Hepatocyte (in vitro differentiated cells): ENCODE results near the gene LAMA4. TPM values are rescaled to one million over a fixed set of nuclear protein-coding genes. Genes with fewer than 3 reads are reported as not detected.

ENCODE experiments used
- DNase-seq: peaks from one replicate; pipeline ENCODE4 v3.0.0-alpha.2; 2016; ENCODE audit warnings: low spot score
- H2AFZ ChIP-seq: fragments of 200-600 bp; sonication (generic); 2 replicates; pipeline ENCODE4 v1.6.0; 2016; ENCODE audit warnings: antibody characterized with exemption, mild to moderate bottlenecking
- H3K27ac ChIP-seq: fragments of 200-600 bp; sonication (generic); 2 replicates; pipeline ENCODE4 v1.5.1; 2016; ENCODE audit warnings: mild to moderate bottlenecking
- H3K27me3 ChIP-seq: fragments of 200-600 bp; sonication (generic); 2 replicates; pipeline ENCODE4 v1.6.1; 2016
- H3K36me3 ChIP-seq: fragments of 200-600 bp; sonication (generic); replicated peaks from 2 replicates; pipeline ENCODE4 v1.5.1; 2016; ENCODE audit warnings: low read depth; ENCODE audit not compliant: insufficient read depth
- H3K4me1 ChIP-seq: fragments of 200-600 bp; sonication (generic); 2 replicates; pipeline ENCODE4 v1.5.1; 2016; ENCODE audit warnings: mild to moderate bottlenecking, moderate library complexity; ENCODE audit not compliant: insufficient read depth
- H3K4me2 ChIP-seq: fragments of 200-600 bp; sonication (generic); 2 replicates; pipeline ENCODE4 v1.6.0; 2016
- H3K4me3 ChIP-seq: fragments of 200-600 bp; sonication (generic); 2 replicates; pipeline ENCODE4 v1.5.1; 2016; ENCODE audit warnings: mild to moderate bottlenecking
- H3K79me2 ChIP-seq: fragments of 200-600 bp; sonication (generic); 2 replicates; pipeline ENCODE4 v1.6.0; 2017; ENCODE audit warnings: mild to moderate bottlenecking
- H3K9me2 ChIP-seq: fragments of 200-600 bp; sonication (generic); replicated peaks from 2 replicates; pipeline ENCODE4 v1.6.0; 2017; ENCODE audit warnings: mild to moderate bottlenecking; ENCODE audit not compliant: insufficient read depth
- H3K9me3 ChIP-seq: fragments of 200-600 bp; sonication (generic); 2 replicates; pipeline ENCODE4 v1.5.1; 2016; ENCODE audit warnings: low read depth, mild to moderate bottlenecking
- H4K20me1 ChIP-seq: fragments of 200-600 bp; sonication (generic); 2 replicates; pipeline ENCODE4 v1.6.0; 2016; ENCODE audit warnings: mild to moderate bottlenecking; ENCODE audit not compliant: insufficient read depth, poor library complexity, severe bottlenecking
- CTCF ChIP-seq: fragments of 200-600 bp; sonication (generic); IDR thresholded peaks from 2 replicates; pipeline ENCODE4 v1.5.1; 2016; ENCODE audit warnings: antibody characterized with exemption, mild to moderate bottlenecking; ENCODE audit not compliant: poor library complexity
- EZH2 ChIP-seq: fragments of 200-600 bp; sonication (generic); IDR thresholded peaks from 2 replicates; pipeline ENCODE4 v1.6.1; 2016; ENCODE audit warnings: antibody characterized with exemption, mild to moderate bottlenecking, borderline replicate concordance
- EZH2phosphoT487 ChIP-seq: fragments of 200-600 bp; sonication (generic); IDR thresholded peaks from one replicate; pipeline ENCODE4 v1.6.1; 2018; ENCODE audit warnings: antibody characterized with exemption, mild to moderate bottlenecking, low read depth, moderate library complexity; ENCODE audit not compliant: unreplicated experiment, severe bottlenecking
- WGBS: methylation state at CpG from one replicate; pipeline ENCODE4 v1.1.6; 2016; ENCODE audit warnings: low lambda C conversion rate; ENCODE audit errors: missing lambda C conversion rate; 5-methylcytosine and 5-hydroxymethylcytosine counted together
- polyA plus RNA-seq: library from polyadenylated mRNA; unstranded; fragments of >200 nt; fragmentation: Nextera tagmentation; extraction: Ambion mirVana; gene quantifications from 2 replicates; pipeline ENCODE4 v1.2.1, GENCODE V29; 2016
- total RNA-seq: library from RNA; depleted of rRNA; stranded (reverse); fragments of >200 nt; gene quantifications from 2 replicates; pipeline ENCODE4 v1.2.3, GENCODE V29; 2014

The LAMA4 gene
- total and polyA plus RNA-seq, 2 experiments from 2014 or later: 14.1 to 18.9 TPM

DNA sequence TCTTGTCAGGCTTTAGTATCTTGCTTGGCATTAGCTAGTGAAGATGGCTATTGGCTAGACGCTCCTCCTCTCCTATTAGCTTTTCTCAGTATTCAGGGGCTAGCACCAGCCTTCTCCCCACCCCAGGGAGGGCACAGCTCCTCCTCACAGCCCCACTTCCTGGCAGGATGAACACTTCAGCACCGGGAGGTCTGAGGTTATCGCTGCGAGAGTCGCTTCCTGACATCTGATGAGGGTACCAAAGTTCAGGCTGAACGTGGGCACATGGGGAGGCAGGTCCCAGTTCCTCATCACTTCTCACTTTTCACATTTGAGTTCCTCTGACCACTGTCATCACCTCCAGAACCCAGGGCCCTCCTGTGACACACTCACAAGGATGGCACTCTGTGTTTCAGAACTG is 66.6 kb downstream of the LAMA4 start:
- no peak for TF ChIP-seq EZH2phosphoT487
- H4K20me1 ChIP-seq: no peaks in the 10 kb centered on the region
- no peaks in the 10 kb centered on the region for H3K36me3 ChIP-seq
- no peaks in the 10 kb centered on the region for H3K79me2 ChIP-seq
- no peaks in the 10 kb centered on the region for H3K9me3 ChIP-seq
- no peak for DNase-seq
- H3K4me3 ChIP-seq: no peak overlapping the region
- WGBS: 83% methylated on average over 6 of the region's 6 CpGs
- H3K27me3 ChIP-seq: no peaks in the 10 kb centered on the region
- no peaks in the 10 kb centered on the region for H3K9me2 ChIP-seq
- H3K4me1 ChIP-seq: peaks cover 6% of the 10 kb centered on the region
- no peak overlapping the region for H3K4me2 ChIP-seq
- no peak overlapping the region for H2AFZ ChIP-seq
- H3K27ac ChIP-seq: no peak overlapping the region

DNA sequence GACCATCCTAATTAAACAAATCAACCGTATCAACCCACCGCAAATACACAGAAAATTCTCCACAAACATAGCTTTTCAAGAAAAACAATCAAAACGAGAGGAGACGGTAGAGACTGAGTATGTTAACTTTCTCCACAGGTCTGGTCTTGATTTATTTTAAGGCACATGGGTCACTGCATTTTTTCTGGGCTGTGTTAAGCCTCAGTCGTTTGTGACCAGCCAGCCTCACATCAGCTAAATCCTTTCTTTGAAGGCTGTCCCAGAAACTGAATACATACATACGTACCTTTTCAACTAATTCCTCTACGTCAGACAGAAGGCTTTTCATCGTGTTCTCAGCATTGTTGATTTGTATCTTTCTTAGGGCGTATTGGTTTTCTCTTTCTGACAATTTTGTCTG is 69.4 kb downstream of the LAMA4 start:
- Histone ChIP-seq H3K27ac (no peak overlapping the region), H3K4me3 (no peak overlapping the region), H3K4me2 (no peak overlapping the region), H3K36me3 (no peaks in the 10 kb centered on the region), H3K9me3 (no peaks in the 10 kb centered on the region), H2AFZ (no peak overlapping the region), H3K4me1 (peaks cover 6% of the 10 kb centered on the region), H4K20me1 (no peaks in the 10 kb centered on the region), H3K79me2 (no peaks in the 10 kb centered on the region), H3K9me2 (no peaks in the 10 kb centered on the region), H3K27me3 (no peaks in the 10 kb centered on the region)
- no peak for DNase-seq
- TF ChIP-seq EZH2: no peak
- no peak for TF ChIP-seq CTCF
- no peak for TF ChIP-seq EZH2phosphoT487
- WGBS: 44% methylated on average over 9 of the region's 9 CpGs

DNA sequence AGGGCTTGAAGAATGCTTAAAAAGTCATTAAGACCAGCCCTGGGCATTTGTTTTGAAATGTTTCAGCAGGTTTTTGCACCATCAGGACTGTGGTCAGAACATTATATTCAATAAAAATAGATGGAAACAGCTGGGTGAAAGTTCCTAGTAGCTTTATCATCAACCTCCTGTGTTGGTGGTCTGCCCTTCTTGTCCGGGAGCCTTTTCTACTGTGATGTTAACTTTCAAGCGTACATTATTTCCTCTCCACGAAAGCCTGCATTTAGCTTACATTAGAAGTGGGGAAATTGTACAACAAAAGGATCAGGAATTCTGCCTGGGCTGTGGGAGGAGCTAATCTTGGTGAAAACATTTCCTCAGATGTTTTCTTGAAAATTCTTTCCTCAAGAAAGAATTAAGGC is 71.1 kb downstream of the LAMA4 start:
- no peak overlapping the region for H3K27ac ChIP-seq
- H3K4me1 ChIP-seq: peaks cover 6% of the 10 kb centered on the region
- no peaks in the 10 kb centered on the region for H3K9me3 ChIP-seq
- H4K20me1 ChIP-seq: no peaks in the 10 kb centered on the region
- TF ChIP-seq EZH2 (no peak), EZH2phosphoT487 (no peak), CTCF (no peak)
- 69% methylated on average over 3 of the region's 3 CpGs for WGBS
- no peak overlapping the region for H3K4me2 ChIP-seq
- no peaks in the 10 kb centered on the region for H3K9me2 ChIP-seq
- no peak overlapping the region for H3K4me3 ChIP-seq
- H3K27me3 ChIP-seq: no peaks in the 10 kb centered on the region
- no peak for DNase-seq
- H2AFZ ChIP-seq: no peak overlapping the region
- H3K36me3 ChIP-seq: no peaks in the 10 kb centered on the region
- no peaks in the 10 kb centered on the region for H3K79me2 ChIP-seq

DNA sequence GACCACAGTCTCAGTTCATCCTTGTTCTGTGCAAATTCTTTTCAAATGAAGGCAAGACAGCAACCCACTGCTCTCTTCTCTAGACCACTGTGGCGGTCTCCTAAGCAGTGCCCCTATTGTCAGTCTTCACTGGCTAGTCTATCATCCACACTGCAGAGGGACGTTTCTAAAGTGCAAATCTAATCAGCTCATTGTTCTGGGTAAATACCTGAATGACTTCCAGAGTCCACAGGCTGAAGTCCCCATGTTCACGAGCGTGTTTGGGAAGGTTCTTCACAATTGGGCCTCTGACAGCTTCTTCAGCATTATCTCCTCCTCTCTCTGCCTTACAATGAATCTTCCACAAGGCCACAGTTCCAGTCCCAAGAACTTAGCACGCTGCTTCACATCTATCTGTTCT is 73.2 kb downstream of the LAMA4 start:
- Histone ChIP-seq H3K4me2 (no peak overlapping the region), H3K4me1 (peaks cover 6% of the 10 kb centered on the region), H3K27ac (no peak overlapping the region), H3K27me3 (no peaks in the 10 kb centered on the region), H3K36me3 (no peaks in the 10 kb centered on the region), H3K9me3 (no peaks in the 10 kb centered on the region), H3K79me2 (no peaks in the 10 kb centered on the region), H4K20me1 (no peaks in the 10 kb centered on the region), H3K4me3 (no peak overlapping the region), H2AFZ (no peak overlapping the region), H3K9me2 (no peaks in the 10 kb centered on the region)
- DNase-seq: no peak
- WGBS: 72% methylated on average over 5 of the region's 5 CpGs
- TF ChIP-seq EZH2 (no peak), EZH2phosphoT487 (no peak), CTCF (no peak)
